Memory B cell (primary cell): ENCODE data around the gene SYT6.
"Not testable (repeated sequence)": the region's sequence is repeated elsewhere in the genome, so short reads cannot be mapped to it uniquely, and the experiment has no call there.

Source experiments
- ATAC-seq: fragments of 150-1000 bp; cut with Tn5 transposase; 2 replicates; pipeline ENCODE4 v1.10.0; 2021; ENCODE audit warnings: low read depth, mild to moderate bottlenecking, moderate library complexity
- DNase-seq, 2 donors: peaks; one replicate each; pipeline ENCODE4 v3.0.0; 2022; ENCODE audit warnings: low spot score in 2 of 2
- H3K27ac Mint-ChIP-seq: one replicate; pipeline ENCODE4 v1.8.0; 2022; ENCODE audit warnings: mild to moderate bottlenecking, moderate library complexity, mixed read lengths
- H3K27me3 Mint-ChIP-seq: one replicate; pipeline ENCODE4 v1.8.0; 2022; ENCODE audit warnings: mixed read lengths
- H3K36me3 Mint-ChIP-seq: one replicate; pipeline ENCODE4 v1.8.0; 2022; ENCODE audit warnings: mild to moderate bottlenecking, mixed read lengths
- H3K4me1 Mint-ChIP-seq: one replicate; pipeline ENCODE4 v1.8.0; 2022; ENCODE audit warnings: mixed read lengths
- H3K4me3 Mint-ChIP-seq: one replicate; pipeline ENCODE4 v1.8.0; 2022; ENCODE audit warnings: mild to moderate bottlenecking, moderate library complexity, mixed read lengths
- H3K9me3 Mint-ChIP-seq: one replicate; pipeline ENCODE4 v1.8.0; 2022; ENCODE audit warnings: mixed read lengths

SYT6 gene

GRCh38 chr1:114075105-114075504 is 78.6 kb downstream of the SYT6 start:
- no peak overlapping the region for H3K4me3 Mint-ChIP-seq
- peaks cover 13% of the 10 kb centered on the region for H3K27me3 Mint-ChIP-seq
- H3K36me3 Mint-ChIP-seq: no peaks in the 10 kb centered on the region
- no peak overlapping the region for H3K27ac Mint-ChIP-seq
- no peaks in the 10 kb centered on the region for H3K4me1 Mint-ChIP-seq
- ATAC-seq: no peak
- DNase-seq: no peak
- H3K9me3 Mint-ChIP-seq: peaks cover 5% of the 10 kb centered on the region

- ATAC-seq (no peak), DNase-seq (no peak)
- Mint-ChIP-seq H3K9me3 (peaks cover 5% of the 10 kb centered on the region), H3K27ac (no peak overlapping the region), H3K27me3 (peaks cover 18% of the 10 kb centered on the region), H3K4me1 (no peaks in the 10 kb centered on the region), H3K4me3 (no peak overlapping the region), H3K36me3 (no peaks in the 10 kb centered on the region)
Measured at GRCh38 chr1:114072246-114072645, 81.4 kb downstream of the SYT6 start.

GRCh38 chr1:114069762-114070161 is 83.9 kb downstream of the SYT6 start:
- not testable (repeated sequence) for H3K4me1 Mint-ChIP-seq, H3K4me3 Mint-ChIP-seq, DNase-seq, H3K9me3 Mint-ChIP-seq, ATAC-seq, H3K27ac Mint-ChIP-seq, H3K36me3 Mint-ChIP-seq
- peaks cover 19% of the 10 kb centered on the region for H3K27me3 Mint-ChIP-seq

GRCh38 chr1:114068684-114069083 is 85.0 kb downstream of the SYT6 start:
- not testable (repeated sequence) for H3K36me3 Mint-ChIP-seq, H3K4me1 Mint-ChIP-seq, H3K27ac Mint-ChIP-seq, H3K4me3 Mint-ChIP-seq, ATAC-seq, H3K9me3 Mint-ChIP-seq, DNase-seq
- H3K27me3 Mint-ChIP-seq: peaks cover 20% of the 10 kb centered on the region

GRCh38 chr1:114065671-114066070 is 88.0 kb downstream of the SYT6 start:
- DNase-seq, H3K9me3 Mint-ChIP-seq, H3K4me1 Mint-ChIP-seq, H3K27ac Mint-ChIP-seq, ATAC-seq, H3K36me3 Mint-ChIP-seq, H3K4me3 Mint-ChIP-seq: not testable (repeated sequence)
- peaks cover 19% of the 10 kb centered on the region for H3K27me3 Mint-ChIP-seq

- Mint-ChIP-seq H3K4me1 (no peaks in the 10 kb centered on the region), H3K9me3 (peaks cover 5% of the 10 kb centered on the region), H3K27me3 (peaks cover 12% of the 10 kb centered on the region), H3K4me3 (no peak overlapping the region), H3K36me3 (no peaks in the 10 kb centered on the region), H3K27ac (no peak overlapping the region)
- ATAC-seq (no peak), DNase-seq (no peak)
Measured at GRCh38 chr1:114063544-114063943, 90.1 kb downstream of the SYT6 start.

- Mint-ChIP-seq H3K27ac (no peak overlapping the region), H3K4me3 (no peak overlapping the region), H3K36me3 (no peaks in the 10 kb centered on the region), H3K9me3 (peaks cover 5% of the 10 kb centered on the region), H3K27me3 (peaks cover 11% of the 10 kb centered on the region), H3K4me1 (no peaks in the 10 kb centered on the region)
- ATAC-seq: no peak
- DNase-seq: no peak
Measured at GRCh38 chr1:114062477-114063099, 91.1 kb downstream of the SYT6 start.

- H3K9me3 Mint-ChIP-seq: peaks cover 5% of the 10 kb centered on the region
- H3K27ac Mint-ChIP-seq: no peak overlapping the region
- H3K4me3 Mint-ChIP-seq: no peak overlapping the region
- DNase-seq: no peak
- peaks cover 11% of the 10 kb centered on the region for H3K27me3 Mint-ChIP-seq
- H3K4me1 Mint-ChIP-seq: no peaks in the 10 kb centered on the region
- ATAC-seq: no peak
- no peaks in the 10 kb centered on the region for H3K36me3 Mint-ChIP-seq
Measured at GRCh38 chr1:114061121-114061830, 92.4 kb downstream of the SYT6 start.

GRCh38 chr1:114058236-114058635 is 95.4 kb downstream of the SYT6 start:
- not testable (repeated sequence) for H3K27ac Mint-ChIP-seq, H3K36me3 Mint-ChIP-seq, ATAC-seq, H3K4me3 Mint-ChIP-seq, DNase-seq, H3K9me3 Mint-ChIP-seq, H3K27me3 Mint-ChIP-seq, H3K4me1 Mint-ChIP-seq

GRCh38 chr1:114054148-114054547 is 99.5 kb downstream of the SYT6 start:
- Mint-ChIP-seq H3K4me1 (no peaks in the 10 kb centered on the region), H3K27ac (no peak overlapping the region), H3K36me3 (peaks cover 4% of the 10 kb centered on the region), H3K27me3 (peaks cover 15% of the 10 kb centered on the region), H3K4me3 (no peak overlapping the region), H3K9me3 (no peaks in the 10 kb centered on the region)
- ATAC-seq (no peak), DNase-seq (no peak)

GRCh38 chr1:114048232-114048631 is 105.4 kb downstream of the SYT6 start:
- peaks cover 16% of the 10 kb centered on the region for H3K27me3 Mint-ChIP-seq
- no peak overlapping the region for H3K4me3 Mint-ChIP-seq
- no peaks in the 10 kb centered on the region for H3K4me1 Mint-ChIP-seq
- ATAC-seq (no peak), DNase-seq (no peak)
- peaks cover 4% of the 10 kb centered on the region for H3K36me3 Mint-ChIP-seq
- no peak overlapping the region for H3K27ac Mint-ChIP-seq
- H3K9me3 Mint-ChIP-seq: peaks cover 5% of the 10 kb centered on the region

- DNase-seq: no peak
- no peak overlapping the region for H3K27ac Mint-ChIP-seq
Measured at GRCh38 chr1:114043548-114043947, 110.1 kb downstream of the SYT6 start.

GRCh38 chr1:114043054-114043453 is 110.6 kb downstream of the SYT6 start:
- ATAC-seq: no peak
- H3K4me1 Mint-ChIP-seq: no peaks in the 10 kb centered on the region
- no peaks in the 10 kb centered on the region for H3K36me3 Mint-ChIP-seq
- no peak overlapping the region for H3K4me3 Mint-ChIP-seq
- H3K27ac Mint-ChIP-seq: no peak overlapping the region
- H3K27me3 Mint-ChIP-seq: peaks cover 8% of the 10 kb centered on the region
- peaks cover 5% of the 10 kb centered on the region for H3K9me3 Mint-ChIP-seq
- DNase-seq: no peak

More at GRCh38 chr1:114043548-114043947, 110.1 kb downstream of the SYT6 start:
- Mint-ChIP-seq H3K4me3 (no peak overlapping the region), H3K4me1 (no peaks in the 10 kb centered on the region), H3K9me3 (peaks cover 5% of the 10 kb centered on the region), H3K27me3 (peaks cover 8% of the 10 kb centered on the region), H3K36me3 (no peaks in the 10 kb centered on the region)
- ATAC-seq: no peak

GRCh38 chr1:114040273-114041015 is 113.2 kb downstream of the SYT6 start:
- peaks cover 2% of the 10 kb centered on the region for H3K27me3 Mint-ChIP-seq
- no peaks in the 10 kb centered on the region for H3K9me3 Mint-ChIP-seq
- no peak overlapping the region for H3K27ac Mint-ChIP-seq
- no peak for ATAC-seq
- no peak for DNase-seq
- H3K4me3 Mint-ChIP-seq: no peak overlapping the region
- no peaks in the 10 kb centered on the region for H3K36me3 Mint-ChIP-seq
- no peaks in the 10 kb centered on the region for H3K4me1 Mint-ChIP-seq
